Tibial artery (tissue), 4 donors: ENCODE results near the gene PADI4.

ENCODE experiments used
- DNase-seq, 2 donors: peaks; one replicate each; pipeline ENCODE4 v3.0.0-alpha.2; 2019
- H3K27ac ChIP-seq, 2 donors: fragments of 200-600 bp; sonication (generic) in 1 of 2; 1 replicate in 1 of 2; 2 replicates in 1 of 2; pipeline ENCODE4 v1.5.1; 2018 to 2019; ENCODE audit warnings: mild to moderate bottlenecking in 1 of 2
- H3K27me3 ChIP-seq, 2 donors: fragments of 200-600 bp; sonication (generic) in 1 of 2; one replicate each; pipeline versions ENCODE4 v1.5.1 to v1.6.0; 2016 to 2019
- H3K36me3 ChIP-seq, 3 donors: fragments of 200-600 bp; sonication (generic) in 2 of 3; one replicate each; pipeline ENCODE4 v1.5.1; 2016 to 2019; ENCODE audit warnings: mild to moderate bottlenecking in 2 of 3
- H3K4me1 ChIP-seq, 4 donors: fragments of 200-600 bp; sonication (generic) in 2 of 4; 1 replicate in 3 of 4; 2 replicates in 1 of 4; pipeline ENCODE4 v1.5.1; 2016 to 2019
- H3K4me3 ChIP-seq, 2 donors: fragments of 200-600 bp; sonication (generic) in 1 of 2; 1 replicate in 1 of 2; 2 replicates in 1 of 2; pipeline ENCODE4 v1.5.1; 2018 to 2019; ENCODE audit warnings: mild to moderate bottlenecking in 2 of 2
- H3K9me3 ChIP-seq, 3 donors: fragments of 200-600 bp; sonication (generic) in 1 of 3; one replicate each; pipeline ENCODE4 v1.5.1; 2016 to 2019
- CTCF ChIP-seq, 2 experiments: fragments of 200-600 bp in 1 of 2; fragments of 450-650 bp in 1 of 2; IDR thresholded peaks; one replicate each; pipeline ENCODE4 v1.5.1; 2017 to 2019; ENCODE audit warnings: antibody characterized with exemption in 2 of 2, mild to moderate bottlenecking in 1 of 2, moderate library complexity in 1 of 2
- intact Hi-C: fragments of 100-400 bp; cut with DNase I; formaldehyde crosslinking; loops from one replicate; pipeline ENCODE4 v1.15.0; 2023; ENCODE audit warnings: low total_unique reads

Gene PADI4

GRCh38 chr1:17277511-17278159, 30.4 kb upstream of the PADI4 start:
- Histone ChIP-seq H3K4me3 (no peak overlapping the region), H3K9me3 (no peaks in the 10 kb centered on the region), H3K36me3 (no peaks in the 10 kb centered on the region), H3K4me1 (no peaks in the 10 kb centered on the region), H3K27me3 (peaks cover 0 to 66% of the 10 kb centered on the region in 2 donors), H3K27ac (no peak overlapping the region)
- DNase-seq, result no peak
- no peak for TF ChIP-seq CTCF (IDR thresholded peaks at IDR 0.05)
- intact Hi-C loops, result no loop called here

- Histone ChIP-seq H3K4me1 (no peaks in the 10 kb centered on the region), H3K27ac (no peak overlapping the region), H3K27me3 (peaks cover 0 to 69% of the 10 kb centered on the region in 2 donors), H3K4me3 (no peak overlapping the region), H3K36me3 (no peaks in the 10 kb centered on the region), H3K9me3 (no peaks in the 10 kb centered on the region)
- TF ChIP-seq CTCF (IDR thresholded peaks at IDR 0.05), result no peak
- no peak for DNase-seq
- intact Hi-C loops, result no loop called here
Observed at GRCh38 chr1:17278996-17279830, 28.8 kb upstream of the PADI4 start.

- TF ChIP-seq CTCF (IDR thresholded peaks at IDR 0.05), result no peak
- H3K9me3 ChIP-seq, result no peaks in the 10 kb centered on the region
- H3K4me3 ChIP-seq, result no peak overlapping the region
- no peak for DNase-seq
- H3K27me3 ChIP-seq, result peaks cover 0 to 72% of the 10 kb centered on the region in 2 donors
- no peak overlapping the region for H3K27ac ChIP-seq
- intact Hi-C loops, result no loop called here
- H3K36me3 ChIP-seq, result no peaks in the 10 kb centered on the region
- no peaks in the 10 kb centered on the region for H3K4me1 ChIP-seq
Observed at GRCh38 chr1:17280436-17280835, 27.6 kb upstream of the PADI4 start.

- no peak for DNase-seq
- intact Hi-C loops, result no loop called here
- H3K36me3 ChIP-seq, result no peaks in the 10 kb centered on the region
- H3K27me3 ChIP-seq, result peaks cover 0 to 71% of the 10 kb centered on the region in 2 donors
- no peak for TF ChIP-seq CTCF (IDR thresholded peaks at IDR 0.05)
- H3K9me3 ChIP-seq, result no peaks in the 10 kb centered on the region
- H3K4me1 ChIP-seq, result no peaks in the 10 kb centered on the region
- H3K4me3 ChIP-seq, result no peak overlapping the region
- no peak overlapping the region for H3K27ac ChIP-seq
Observed at GRCh38 chr1:17280894-17281293, 27.1 kb upstream of the PADI4 start.

GRCh38 chr1:17281775-17282181, 26.2 kb upstream of the PADI4 start:
- no peak for TF ChIP-seq CTCF (IDR thresholded peaks at IDR 0.05)
- no peaks in the 10 kb centered on the region for H3K4me1 ChIP-seq
- H3K27ac ChIP-seq, result no peak overlapping the region
- intact Hi-C loops, result no loop called here
- no peaks in the 10 kb centered on the region for H3K36me3 ChIP-seq
- no peaks in the 10 kb centered on the region for H3K9me3 ChIP-seq
- no peak overlapping the region for H3K4me3 ChIP-seq
- DNase-seq, result no peak
- H3K27me3 ChIP-seq, result peaks cover 0 to 65% of the 10 kb centered on the region in 2 donors
